CD4-positive, alpha-beta T cell treated with Interferon alpha-2 for 1 hour (primary cell): ENCODE results near the gene JUP.
"Not testable (repeated sequence)": the region's sequence is repeated elsewhere in the genome, so short reads cannot be mapped to it uniquely, and the experiment has no call there.

ENCODE experiments used
- DNase-seq, 2 donors: peaks; one replicate each; pipeline ENCODE4 v3.0.0-alpha.2; 2020 to 2022

The JUP gene

DNA sequence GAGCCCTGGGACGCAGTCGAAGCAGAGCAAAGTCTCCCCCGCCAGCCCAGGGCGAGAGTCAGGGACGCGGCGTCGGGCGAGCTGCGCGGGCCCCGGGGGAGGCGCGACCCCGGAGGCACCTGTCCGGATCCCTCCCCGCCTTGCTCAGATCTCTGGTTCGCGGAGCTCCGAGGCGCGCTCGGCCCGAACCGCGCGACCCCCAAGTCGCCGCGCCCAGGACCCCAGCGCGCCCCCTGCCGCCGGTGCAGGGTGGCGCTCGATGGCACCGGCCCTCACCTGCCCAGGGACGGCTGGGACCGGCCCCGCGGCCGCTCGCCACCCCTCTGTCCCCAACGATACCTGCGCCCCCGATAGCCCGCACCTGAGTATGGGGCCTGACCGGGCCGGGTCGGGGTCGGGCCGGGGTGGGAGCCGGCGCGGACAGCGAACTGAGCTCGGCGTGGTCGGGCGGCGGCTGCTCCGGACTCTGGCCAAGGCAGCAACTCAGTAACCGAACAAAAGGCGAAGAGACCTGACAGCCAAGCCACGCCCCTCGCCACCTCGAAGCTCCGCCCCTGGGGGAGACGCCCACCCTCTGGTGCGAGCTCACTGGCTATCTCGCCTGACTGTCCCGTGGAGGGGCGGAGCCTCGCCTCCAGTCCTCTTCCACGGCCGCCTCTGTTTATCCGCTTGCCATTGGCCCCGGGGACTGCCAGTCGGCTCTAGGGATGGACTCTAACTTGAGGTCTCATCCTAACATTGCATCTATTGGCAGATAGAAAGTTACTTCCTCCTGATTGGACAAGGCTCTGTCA lies at the start of gene JUP:
TSS of gene JUP (minus strand) at position 485 of the 794 bp plus-strand sequence. CDS start 14,857 bp downstream, outside the sequence.
- DNase-seq = peak; percentile 91 to 97

- DNase-seq = peak; percentile 38 to 55
Observed at GRCh38 chr17:41835800-41836549, 49.5 kb upstream of the JUP start, which contains the start of gene NT5C3B. NT5C3B (minus strand) TSS chr17:41836232; CDS start chr17:41836193, 39 bp downstream.

GRCh38 chr17:41835214-41835799 lies 48.8 kb upstream of the JUP start:
- no peak for DNase-seq

GRCh38 chr17:41829961-41830360 lies 43.5 kb upstream of the JUP start:
- DNase-seq = not testable (repeated sequence)

GRCh38 chr17:41825175-41825845 lies 38.8 kb upstream of the JUP start:
- no peak for DNase-seq

DNA sequence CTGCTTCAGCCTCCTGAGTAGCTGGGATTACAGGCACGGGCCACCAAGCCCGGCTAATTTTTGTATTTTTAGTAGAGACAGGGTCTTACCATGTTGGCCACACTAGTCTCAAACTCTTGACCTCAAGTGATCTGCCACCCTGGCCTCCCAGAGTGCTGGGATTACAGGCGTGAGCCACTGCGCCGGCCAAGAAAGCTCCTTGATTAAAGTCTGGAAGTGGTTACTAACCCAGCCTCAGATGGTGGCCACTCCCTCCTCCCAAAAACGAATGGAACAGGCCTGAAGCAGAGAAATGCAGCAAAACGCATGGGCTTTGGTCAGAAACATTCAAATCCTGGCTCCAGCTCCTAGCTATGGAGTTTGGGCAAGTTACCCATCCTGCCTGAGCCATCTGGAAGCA lies 37.6 kb upstream of the JUP start:
- DNase-seq = no peak

DNA sequence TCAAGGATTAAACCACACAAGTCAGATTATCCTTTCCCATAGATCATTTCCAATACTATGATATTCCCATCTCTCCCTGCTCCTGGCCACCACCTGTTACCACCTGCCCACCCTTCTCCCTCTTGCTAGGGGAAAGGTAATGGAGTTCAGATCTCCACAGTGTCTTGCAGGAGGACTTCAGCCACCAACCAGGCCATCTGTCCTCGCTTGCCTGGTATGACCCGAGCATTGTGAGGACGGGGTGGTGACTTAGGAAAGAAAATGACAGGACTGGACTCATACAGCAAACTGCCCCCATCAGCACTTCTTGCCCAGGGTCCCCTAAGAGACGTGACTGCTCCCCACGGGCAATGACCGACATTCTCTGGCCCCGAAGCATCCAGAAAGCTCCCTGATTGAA lies 37.1 kb upstream of the JUP start:
- no peak for DNase-seq

DNA sequence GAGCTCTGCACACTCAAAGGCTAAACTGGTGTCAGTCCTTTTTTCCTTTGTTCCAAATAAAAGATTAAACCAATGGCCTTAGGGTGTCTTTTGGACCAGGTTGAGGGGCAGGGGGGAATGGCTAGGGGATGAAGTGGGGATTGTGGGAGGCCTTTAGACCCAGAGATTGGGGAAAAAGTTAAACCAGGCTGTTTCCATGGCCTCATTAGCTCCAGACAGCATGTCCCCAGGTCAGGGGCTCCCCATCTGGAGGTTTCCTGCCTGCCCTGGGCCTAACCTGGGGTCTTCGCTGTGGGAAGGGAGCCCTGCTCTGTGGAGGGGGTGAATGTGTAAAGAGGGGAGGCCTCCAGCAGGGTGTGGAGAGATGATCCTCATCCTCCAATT lies 36.6 kb upstream of the JUP start:
- no peak for DNase-seq

DNA sequence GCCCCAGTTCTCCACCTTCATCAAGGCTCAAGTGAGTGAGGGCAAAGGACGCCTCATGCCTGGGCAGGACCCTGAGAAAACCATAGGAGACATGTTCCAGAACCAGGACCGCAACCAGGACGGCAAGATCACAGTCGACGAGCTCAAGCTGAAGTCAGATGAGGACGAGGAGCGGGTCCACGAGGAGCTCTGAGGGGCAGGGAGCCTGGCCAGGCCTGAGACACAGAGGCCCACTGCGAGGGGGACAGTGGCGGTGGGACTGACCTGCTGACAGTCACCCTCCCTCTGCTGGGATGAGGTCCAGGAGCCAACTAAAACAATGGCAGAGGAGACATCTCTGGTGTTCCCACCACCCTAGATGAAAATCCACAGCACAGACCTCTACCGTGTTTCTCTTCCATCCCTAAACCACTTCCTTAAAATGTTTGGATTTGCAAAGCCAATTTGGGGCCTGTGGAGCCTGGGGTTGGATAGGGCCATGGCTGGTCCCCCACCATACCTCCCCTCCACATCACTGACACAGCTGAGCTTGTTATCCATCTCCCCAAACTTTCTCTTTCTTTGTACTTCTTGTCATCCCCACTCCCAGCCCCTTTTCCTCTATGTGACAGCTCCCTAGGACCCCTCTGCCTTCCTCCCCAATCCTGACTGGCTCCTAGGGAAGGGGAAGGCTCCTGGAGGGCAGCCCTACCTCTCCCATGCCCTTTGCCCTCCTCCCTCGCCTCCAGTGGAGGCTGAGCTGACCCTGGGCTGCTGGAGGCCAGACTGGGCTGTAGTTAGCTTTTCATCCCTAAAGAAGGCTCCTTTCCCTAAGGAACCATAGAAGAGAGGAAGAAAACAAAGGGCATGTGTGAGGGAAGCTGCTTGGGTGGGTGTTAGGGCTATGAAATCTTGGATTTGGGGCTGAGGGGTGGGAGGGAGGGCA lies 36.0 kb upstream of the JUP start:
- DNase-seq = no peak

DNA sequence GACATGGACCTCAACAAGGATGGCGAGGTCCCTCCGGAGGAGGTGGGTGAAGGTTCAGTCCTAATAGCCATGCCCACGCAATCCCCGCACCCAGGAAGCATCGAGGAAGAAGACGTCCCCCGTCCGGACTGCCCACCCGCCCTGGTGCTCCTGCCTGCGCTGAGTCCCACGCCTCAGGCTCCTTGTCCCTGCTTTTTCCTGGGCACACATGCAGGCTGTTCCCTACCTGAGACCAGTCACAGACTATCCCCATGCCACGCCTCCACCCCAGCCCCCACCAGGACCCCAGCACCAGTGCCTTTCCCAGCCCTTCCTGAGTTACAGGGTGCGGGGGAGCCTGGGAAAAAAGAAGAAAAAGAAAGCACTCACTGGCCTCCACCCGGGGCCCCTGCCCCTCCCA lies 35.3 kb upstream of the JUP start:
- DNase-seq = no peak

DNA sequence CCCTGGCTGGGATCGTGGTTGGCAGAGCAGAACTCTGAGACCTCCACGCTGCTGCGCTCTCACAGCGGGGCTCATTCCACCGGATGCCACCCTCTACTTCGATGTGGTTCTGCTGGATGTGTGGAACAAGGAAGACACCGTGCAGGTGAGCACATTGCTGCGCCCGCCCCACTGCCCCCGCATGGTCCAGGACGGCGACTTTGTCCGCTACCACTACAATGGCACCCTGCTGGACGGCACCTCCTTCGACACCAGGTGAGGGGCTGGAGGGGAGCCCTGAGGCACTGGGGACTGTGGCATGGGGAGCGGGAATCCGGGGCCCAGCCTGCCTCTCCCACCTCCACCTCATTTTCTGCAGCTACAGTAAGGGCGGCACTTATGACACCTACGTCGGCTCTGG lies 31.5 kb upstream of the JUP start:
- DNase-seq = no peak

DNA sequence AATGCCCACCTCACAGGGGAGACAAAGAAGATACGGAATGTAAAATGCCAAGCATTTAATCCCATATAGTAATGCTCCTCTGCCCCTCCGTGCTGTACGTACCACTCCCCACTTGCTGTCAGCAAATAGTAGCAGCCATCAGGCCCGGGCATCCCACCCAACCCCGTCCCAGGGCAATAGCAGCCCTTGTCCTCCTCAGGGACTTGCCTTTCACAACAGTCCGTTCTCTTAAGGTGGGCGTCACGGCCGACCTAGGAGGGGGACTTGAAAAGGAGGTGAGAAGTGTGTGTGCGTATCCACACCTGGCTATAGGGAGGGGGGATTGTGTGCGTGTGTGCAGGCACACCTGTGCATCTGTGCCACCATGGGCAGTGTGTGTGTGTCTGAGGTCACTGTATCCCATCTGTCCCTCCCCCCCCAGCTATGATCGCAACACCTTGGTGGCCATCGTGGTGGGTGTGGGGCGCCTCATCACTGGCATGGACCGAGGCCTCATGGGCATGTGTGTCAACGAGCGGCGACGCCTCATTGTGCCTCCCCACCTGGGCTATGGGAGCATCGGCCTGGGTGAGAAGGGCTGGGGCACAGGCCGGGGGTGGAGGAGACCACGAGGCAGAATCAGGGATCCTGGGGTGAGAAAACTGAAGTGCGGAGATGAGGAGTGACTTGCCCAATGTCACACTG lies 30.3 kb upstream of the JUP start:
- DNase-seq = no peak

- no peak for DNase-seq
Observed at GRCh38 chr17:41814195-41814594, 27.7 kb upstream of the JUP start.

DNA sequence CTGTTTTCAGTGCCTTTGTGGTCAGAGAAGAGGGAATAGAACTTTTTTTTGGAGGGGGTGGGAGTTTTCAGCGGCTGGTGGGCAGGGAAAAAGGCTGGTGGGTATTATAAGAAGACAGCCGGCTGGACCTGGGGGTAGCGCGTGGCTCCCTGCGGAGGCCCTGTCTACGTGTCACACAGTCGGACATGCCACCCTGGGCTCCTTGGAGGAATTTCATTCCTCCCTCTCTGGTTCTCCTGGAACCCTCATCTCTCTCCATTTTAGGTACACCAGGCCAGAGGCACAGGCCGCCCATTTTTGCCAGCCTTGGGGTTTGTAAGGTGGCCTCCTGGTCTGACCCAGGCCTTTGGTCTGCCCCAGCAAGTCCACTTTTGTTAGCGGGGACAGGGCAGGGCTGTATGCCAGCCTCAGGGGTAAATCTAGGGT lies 27.2 kb upstream of the JUP start:
- no peak for DNase-seq

GRCh38 chr17:41813152-41813680 lies 26.7 kb upstream of the JUP start:
- no peak for DNase-seq

GRCh38 chr17:41812381-41813151 lies 26.1 kb upstream of the JUP start, which contains the start of gene FKBP10:
FKBP10 (plus strand) TSS chr17:41813004; CDS start chr17:41813035, 31 bp downstream.
- DNase-seq = peak; percentile 25 to 53

DNA sequence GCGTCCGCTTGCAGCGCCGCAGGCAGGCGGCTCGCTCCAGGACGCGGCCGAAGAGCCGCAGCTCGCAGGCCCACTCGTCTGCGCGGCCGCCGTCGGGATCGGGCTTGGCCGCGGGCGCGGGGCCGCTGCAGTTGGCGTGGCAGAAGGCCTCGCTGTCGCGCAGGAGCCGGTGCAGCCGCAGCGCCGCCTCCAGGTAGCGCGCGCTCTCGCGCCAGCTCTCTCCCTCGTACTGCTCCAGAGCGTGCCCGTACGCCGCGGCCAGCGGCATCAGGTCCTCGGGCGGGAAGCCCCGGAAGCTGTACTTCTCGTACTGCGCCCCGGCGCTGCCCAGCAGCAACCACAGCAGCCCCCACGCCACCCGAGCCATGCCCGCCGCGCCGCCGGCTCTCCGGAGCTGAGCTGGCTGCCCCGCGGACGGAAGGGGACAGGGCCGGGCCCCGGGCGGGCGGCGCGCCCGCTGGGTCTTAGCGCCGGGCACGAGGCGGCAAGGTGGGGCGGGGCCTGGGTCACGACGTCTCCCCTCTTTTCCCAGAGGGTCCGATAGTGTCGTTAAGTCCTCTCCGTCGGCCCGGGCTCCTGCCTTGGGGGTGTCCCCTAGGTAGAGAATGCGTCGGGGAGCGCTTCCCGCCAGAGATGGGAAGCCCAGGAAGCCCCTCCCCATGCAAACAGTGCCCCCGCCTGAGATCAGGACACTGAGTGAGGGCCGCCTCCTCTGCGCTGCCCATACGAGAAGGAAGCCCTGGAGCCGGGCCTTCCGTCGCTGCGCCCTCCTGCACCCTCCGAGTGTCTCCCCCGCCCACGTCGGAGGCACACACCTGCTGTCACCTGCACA lies 25.3 kb upstream of the JUP start, which contains the start of gene P3H4:
TSS of gene P3H4 (minus strand) at position 401 of the 832 bp plus-strand sequence. CDS start at position 367, 34 bp downstream.
- DNase-seq = peak; percentile 69 to 80

DNA sequence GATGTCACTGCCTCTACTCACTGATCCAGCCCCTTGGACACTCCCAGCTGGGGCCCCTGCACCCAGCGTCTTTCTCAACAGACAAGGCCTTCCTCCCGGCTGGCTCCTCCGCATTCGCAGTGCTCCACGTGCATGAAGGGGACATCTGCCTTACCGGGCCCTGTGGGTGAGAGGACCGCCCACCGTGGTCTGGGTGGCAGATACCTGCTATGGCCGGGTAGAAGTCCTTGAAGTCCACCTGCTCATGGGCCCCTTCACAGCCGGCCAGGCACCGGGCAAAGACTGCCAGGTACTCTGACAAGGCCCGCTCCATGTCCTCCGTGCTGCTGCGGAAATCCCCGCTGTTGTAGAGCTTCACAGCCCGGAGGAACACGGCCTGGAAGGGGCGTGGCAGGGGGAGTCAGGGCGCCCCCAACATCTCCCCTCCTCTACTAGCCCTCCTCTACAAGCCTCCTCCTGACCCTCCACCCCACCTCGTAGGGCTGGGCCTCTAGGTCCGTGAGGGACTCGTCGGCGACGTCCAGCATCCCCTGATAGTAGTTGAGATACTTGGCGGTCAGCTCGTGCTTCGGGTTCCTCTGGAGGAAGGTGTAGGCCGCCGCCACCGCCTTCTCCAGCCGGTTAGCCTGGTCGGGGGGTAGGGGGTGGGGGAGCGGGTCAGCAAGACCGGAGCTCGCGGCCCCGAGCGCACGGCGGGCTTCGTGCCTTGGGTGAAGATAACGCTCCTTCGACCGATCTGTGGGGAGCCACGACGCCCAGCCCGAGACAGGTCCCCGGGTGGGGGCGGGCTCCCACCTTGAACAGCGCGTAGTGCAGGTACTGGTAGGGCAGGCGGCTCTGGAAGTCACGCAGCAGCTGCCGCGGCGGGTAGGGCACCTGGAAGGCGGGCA lies 24.4 kb upstream of the JUP start:
- no peak for DNase-seq
